Measurements from ENCODE around the gene TH. TPM values are rescaled to one million over a fixed set of nuclear protein-coding genes. Genes with fewer than 3 reads are reported as not detected.

TH gene
- total RNA-seq, result not detected

- no peak for ATAC-seq (ENCODE audit: low FRiP score in 2 of 2)
- no peak for TF ChIP-seq POLR2A (IDR thresholded peaks at IDR 0.05)
- no peak for TF ChIP-seq CTCF (IDR thresholded peaks at IDR 0.05)
- TF ChIP-seq EP300 (IDR thresholded peaks at IDR 0.05), result no peak
- TF ChIP-seq POLR2AphosphoS5 (IDR thresholded peaks at IDR 0.05), result no peak
- WGBS, 2 donors, result 40 to 72% methylated on average over 1 to 17 of the region's 17 CpGs
- Histone ChIP-seq H3K9me3 (no peaks in the 10 kb centered on the region), H3K27ac (no peak within 1 kb of the TSS), H3K4me3 (no peak within 1 kb of the TSS), H3K4me1 (peaks cover 2 to 3% (median 2%) of the 10 kb centered on the region in 4 donors), H3K36me3 (no peaks in the 10 kb centered on the region), H3K27me3 (no peaks in the 10 kb centered on the region)
- DNase-seq, result peak in 1 of 2 donors; percentile 77
Measured at GRCh38 chr11:2171591-2172003, at the start of gene TH. TSS of gene TH (minus strand) at chr11:2171815. CDS start at chr11:2171786, 29 bp downstream.

- no peak for DNase-seq
- 56 to 83% methylated on average over 1 of the region's 1 CpG for WGBS, 2 donors
- ATAC-seq (ENCODE audit: low FRiP score in 2 of 2), result no peak
- no peak for TF ChIP-seq POLR2A (IDR thresholded peaks at IDR 0.05)
- TF ChIP-seq CTCF (IDR thresholded peaks at IDR 0.05), result no peak
- no peak for TF ChIP-seq POLR2AphosphoS5 (IDR thresholded peaks at IDR 0.05)
- no peak for TF ChIP-seq EP300 (IDR thresholded peaks at IDR 0.05)
- Histone ChIP-seq H3K9me3 (peaks cover 0 to 4% (median 0%) of the 10 kb centered on the region in 4 donors), H3K27ac (no peak overlapping the region), H3K27me3 (no peaks in the 10 kb centered on the region), H3K4me3 (no peak overlapping the region), H3K4me1 (no peaks in the 10 kb centered on the region), H3K36me3 (no peaks in the 10 kb centered on the region)
Measured at GRCh38 chr11:2221024-2221423, 49.4 kb upstream of the TH start.

GRCh38 chr11:2220173-2220771, 48.7 kb upstream of the TH start:
- ATAC-seq (ENCODE audit: low FRiP score in 2 of 2), result no peak
- WGBS, 2 donors, result 63 to 82% methylated on average over 3 of the region's 3 CpGs

GRCh38 chr11:2219318-2220017, 47.9 kb upstream of the TH start:
- Histone ChIP-seq H3K27me3 (no peaks in the 10 kb centered on the region), H3K4me3 (no peak overlapping the region), H3K4me1 (no peaks in the 10 kb centered on the region), H3K27ac (no peak overlapping the region), H3K36me3 (no peaks in the 10 kb centered on the region), H3K9me3 (peaks cover 0 to 4% (median 0%) of the 10 kb centered on the region in 4 donors)
- 82 to 92% methylated on average over 3 to 6 of the region's 6 CpGs for WGBS, 2 donors
- DNase-seq, result no peak
- no peak for ATAC-seq (ENCODE audit: low FRiP score in 2 of 2)
- TF ChIP-seq CTCF (IDR thresholded peaks at IDR 0.05), result no peak
- TF ChIP-seq EP300 (IDR thresholded peaks at IDR 0.05), result no peak
- TF ChIP-seq POLR2AphosphoS5 (IDR thresholded peaks at IDR 0.05), result no peak
- TF ChIP-seq POLR2A (IDR thresholded peaks at IDR 0.05), result no peak

More at GRCh38 chr11:2220173-2220771, 48.7 kb upstream of the TH start:
- peaks cover 0 to 4% (median 0%) of the 10 kb centered on the region in 4 donors for H3K9me3 ChIP-seq
- DNase-seq, result no peak
- no peak overlapping the region for H3K4me3 ChIP-seq
- no peak for TF ChIP-seq EP300 (IDR thresholded peaks at IDR 0.05)
- TF ChIP-seq CTCF (IDR thresholded peaks at IDR 0.05), result no peak
- no peak for TF ChIP-seq POLR2A (IDR thresholded peaks at IDR 0.05)
- no peak for TF ChIP-seq POLR2AphosphoS5 (IDR thresholded peaks at IDR 0.05)
- no peaks in the 10 kb centered on the region for H3K4me1 ChIP-seq
- H3K27me3 ChIP-seq, result no peaks in the 10 kb centered on the region
- no peaks in the 10 kb centered on the region for H3K36me3 ChIP-seq
- H3K27ac ChIP-seq, result no peak overlapping the region

All from upper lobe of left lung (tissue), 6 donors.